ENCODE measurements around the gene CHST9.
"Not testable (repeated sequence)": the region's sequence is repeated elsewhere in the genome, so short reads cannot be mapped to it uniquely, and the experiment has no call there.

CHST9 gene

GRCh38 chr18:26965206-26965605 lies 219.9 kb downstream of the CHST9 start:
- no peak for DNase-seq (ENCODE audit: low read depth, low spot score)

GRCh38 chr18:26963292-26963691 lies 221.8 kb downstream of the CHST9 start:
- H3K4me3 ChIP-seq (ENCODE audit: low read length), result no peak overlapping the region
- DNase-seq (ENCODE audit: low read depth, low spot score), result no peak

More at GRCh38 chr18:26965206-26965605, 219.9 kb downstream of the CHST9 start:
- no peak overlapping the region for H3K4me3 ChIP-seq (ENCODE audit: low read length)

GRCh38 chr18:26961839-26962238 lies 223.3 kb downstream of the CHST9 start:
- no peak for DNase-seq (ENCODE audit: low read depth, low spot score)
- H3K4me3 ChIP-seq (ENCODE audit: low read length), result no peak overlapping the region

GRCh38 chr18:26960911-26961310 lies 224.2 kb downstream of the CHST9 start:
- H3K4me3 ChIP-seq (ENCODE audit: low read length), result no peak overlapping the region
- no peak for DNase-seq (ENCODE audit: low read depth, low spot score)

- DNase-seq (ENCODE audit: low read depth, low spot score), result no peak
- no peak overlapping the region for H3K4me3 ChIP-seq (ENCODE audit: low read length)
These were observed 228.2 kb downstream of the CHST9 start for GRCh38 chr18:26956863-26957262.

GRCh38 chr18:26948703-26949102 lies 236.4 kb downstream of the CHST9 start:
- DNase-seq (ENCODE audit: low read depth, low spot score), result no peak
- H3K4me3 ChIP-seq (ENCODE audit: low read length), result no peak overlapping the region

- no peak for DNase-seq (ENCODE audit: low read depth, low spot score)
These were observed 241.2 kb downstream of the CHST9 start for GRCh38 chr18:26943906-26944305.

GRCh38 chr18:26941584-26941983 lies 243.5 kb downstream of the CHST9 start:
- no peak overlapping the region for H3K4me3 ChIP-seq (ENCODE audit: low read length)
- no peak for DNase-seq (ENCODE audit: low read depth, low spot score)

More at GRCh38 chr18:26943906-26944305, 241.2 kb downstream of the CHST9 start:
- H3K4me3 ChIP-seq (ENCODE audit: low read length), result no peak overlapping the region

- no peak overlapping the region for H3K4me3 ChIP-seq (ENCODE audit: low read length)
- no peak for DNase-seq (ENCODE audit: low read depth, low spot score)
These were observed 244.2 kb downstream of the CHST9 start for GRCh38 chr18:26940744-26941398.

- H3K4me3 ChIP-seq (ENCODE audit: low read length), result no peak overlapping the region
- no peak for DNase-seq (ENCODE audit: low read depth, low spot score)
These were observed 253.4 kb downstream of the CHST9 start for GRCh38 chr18:26931659-26932058.

- H3K4me3 ChIP-seq (ENCODE audit: low read length), result no peak overlapping the region
- peak; percentile 23 for DNase-seq (ENCODE audit: low read depth, low spot score)
These were observed 254.5 kb downstream of the CHST9 start for GRCh38 chr18:26930630-26931029.

- H3K4me3 ChIP-seq (ENCODE audit: low read length), result no peak overlapping the region
- no peak for DNase-seq (ENCODE audit: low read depth, low spot score)
These were observed 256.3 kb downstream of the CHST9 start for GRCh38 chr18:26928670-26929313.

- not testable (repeated sequence) for DNase-seq (ENCODE audit: low read depth, low spot score); H3K4me3 ChIP-seq (ENCODE audit: low read length)
These were observed 257.3 kb downstream of the CHST9 start for GRCh38 chr18:26927822-26928221.

- DNase-seq (ENCODE audit: low read depth, low spot score), result no peak
- no peak overlapping the region for H3K4me3 ChIP-seq (ENCODE audit: low read length)
These were observed 258.9 kb downstream of the CHST9 start for GRCh38 chr18:26926066-26926675.

- no peak for DNase-seq (ENCODE audit: low read depth, low spot score)
- H3K4me3 ChIP-seq (ENCODE audit: low read length), result no peak overlapping the region
These were observed 259.8 kb downstream of the CHST9 start for GRCh38 chr18:26925313-26925712.

GRCh38 chr18:26922313-26922712 lies 262.8 kb downstream of the CHST9 start:
- no peak overlapping the region for H3K4me3 ChIP-seq (ENCODE audit: low read length)
- DNase-seq (ENCODE audit: low read depth, low spot score), result no peak

- no peak overlapping the region for H3K4me3 ChIP-seq (ENCODE audit: low read length)
- no peak for DNase-seq (ENCODE audit: low read depth, low spot score)
These were observed 264.5 kb downstream of the CHST9 start for GRCh38 chr18:26920644-26921043.

GRCh38 chr18:26919627-26920026 lies 265.5 kb downstream of the CHST9 start:
- DNase-seq (ENCODE audit: low read depth, low spot score), result no peak

GRCh38 chr18:26919201-26919600 lies 265.9 kb downstream of the CHST9 start:
- H3K4me3 ChIP-seq (ENCODE audit: low read length), result no peak overlapping the region
- DNase-seq (ENCODE audit: low read depth, low spot score), result no peak

More at GRCh38 chr18:26919627-26920026, 265.5 kb downstream of the CHST9 start:
- H3K4me3 ChIP-seq (ENCODE audit: low read length), result no peak overlapping the region

- H3K4me3 ChIP-seq (ENCODE audit: low read length), result no peak overlapping the region
- no peak for DNase-seq (ENCODE audit: low read depth, low spot score)
These were observed 273.3 kb downstream of the CHST9 start for GRCh38 chr18:26911840-26912239.
